HG03457 (cell line): ENCODE data around the gene TSEN54.

Source experiments
- ATAC-seq: cut with Tn5 transposase; IDR thresholded peaks from one replicate; pipeline ENCODE4 v1.9.1; 2021; ENCODE audit warnings: moderate number of reproducible peaks; ENCODE audit not compliant: unreplicated experiment

TSEN54 gene

DNA sequence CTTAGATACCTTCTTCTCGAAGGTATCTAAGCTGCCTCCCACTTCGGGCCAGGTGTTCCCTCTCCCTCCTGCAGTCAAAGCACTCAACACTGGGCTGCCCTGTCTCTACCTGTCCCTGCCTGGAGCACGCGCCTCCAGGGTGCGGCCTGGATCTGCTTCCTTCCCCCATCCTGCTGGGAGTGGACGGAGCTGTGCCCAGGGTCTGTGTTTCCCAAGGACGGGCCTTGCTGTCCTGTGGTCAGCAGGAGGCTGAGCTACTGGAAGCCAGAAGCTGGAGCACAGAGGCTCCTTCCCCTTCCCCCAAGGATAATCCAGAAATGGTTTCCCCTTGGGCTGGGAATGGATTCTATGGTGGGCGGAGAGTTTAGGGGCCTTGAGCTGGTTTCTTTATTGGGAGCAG is 25.9 kb downstream of the TSEN54 start:
- no peak for ATAC-seq

DNA sequence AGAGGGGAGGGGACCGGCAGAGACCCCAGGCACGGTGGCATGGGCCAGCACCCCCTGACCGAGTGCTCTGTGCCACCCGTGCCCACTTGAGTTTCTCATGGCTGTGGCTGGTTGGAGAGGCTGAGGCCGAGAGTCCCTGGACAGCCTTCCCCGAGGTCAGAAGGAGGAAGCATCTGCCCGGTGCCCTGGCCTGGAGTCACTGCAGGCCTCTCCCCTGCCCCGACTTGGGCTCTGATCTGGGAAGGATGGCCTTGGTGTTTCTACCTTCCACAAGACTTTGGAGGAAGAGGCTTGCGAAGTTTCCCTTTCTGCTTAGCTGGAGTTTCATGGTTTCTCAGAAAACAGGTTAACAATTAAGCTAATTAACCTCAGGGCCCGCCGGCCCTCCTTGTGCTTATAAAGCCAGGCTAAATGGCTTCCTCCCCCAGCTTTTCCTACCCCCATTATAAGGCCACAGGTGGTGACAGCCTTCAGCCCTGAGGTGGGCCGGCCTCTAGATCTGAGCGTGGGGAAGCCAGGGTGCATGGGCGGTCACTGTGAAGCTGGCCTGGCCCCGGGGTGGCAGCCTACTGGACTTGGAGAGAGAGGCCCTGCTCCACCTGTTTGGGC is 26.5 kb downstream of the TSEN54 start:
- no peak for ATAC-seq

DNA sequence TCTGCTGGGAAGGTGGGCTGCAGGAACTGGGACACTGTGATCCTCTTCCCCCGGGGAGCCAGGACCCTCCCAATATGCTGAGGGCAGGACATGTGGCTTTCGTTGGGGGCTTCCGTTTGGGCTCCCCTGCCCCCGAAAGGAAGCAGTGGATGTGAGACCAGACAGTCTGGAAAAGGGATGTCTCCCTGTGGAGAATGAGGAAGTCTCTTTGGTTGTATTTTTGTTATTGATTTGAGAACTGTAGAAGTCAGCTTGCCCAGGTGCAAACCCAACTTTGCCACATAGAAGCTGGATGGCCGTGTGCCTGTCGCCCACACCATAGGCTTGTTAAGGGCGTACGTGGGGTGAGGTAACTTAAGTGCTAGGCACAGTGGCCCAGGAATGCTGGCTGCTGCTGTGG is 27.9 kb downstream of the TSEN54 start:
- ATAC-seq: no peak

DNA sequence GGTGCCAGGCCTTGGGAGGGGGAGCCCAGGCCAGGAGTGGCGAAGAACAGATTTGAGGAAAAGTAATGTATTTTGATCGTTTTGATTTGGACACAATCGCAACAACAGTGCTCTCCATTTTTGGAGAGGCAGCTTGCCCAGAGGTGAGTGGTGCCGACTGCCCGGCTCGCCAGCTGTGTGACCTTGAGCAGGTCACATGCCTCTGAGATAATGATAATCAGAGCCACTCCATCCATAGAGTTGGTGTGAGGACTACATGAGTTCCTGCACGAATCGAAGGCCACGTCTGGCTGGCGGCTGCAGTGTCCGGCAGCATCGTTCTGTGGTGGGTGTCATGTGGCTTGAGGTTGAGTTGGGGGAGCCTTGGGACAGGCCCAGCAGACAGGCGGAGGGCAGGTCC is 29.9 kb downstream of the TSEN54 start:
- ATAC-seq: no peak

DNA sequence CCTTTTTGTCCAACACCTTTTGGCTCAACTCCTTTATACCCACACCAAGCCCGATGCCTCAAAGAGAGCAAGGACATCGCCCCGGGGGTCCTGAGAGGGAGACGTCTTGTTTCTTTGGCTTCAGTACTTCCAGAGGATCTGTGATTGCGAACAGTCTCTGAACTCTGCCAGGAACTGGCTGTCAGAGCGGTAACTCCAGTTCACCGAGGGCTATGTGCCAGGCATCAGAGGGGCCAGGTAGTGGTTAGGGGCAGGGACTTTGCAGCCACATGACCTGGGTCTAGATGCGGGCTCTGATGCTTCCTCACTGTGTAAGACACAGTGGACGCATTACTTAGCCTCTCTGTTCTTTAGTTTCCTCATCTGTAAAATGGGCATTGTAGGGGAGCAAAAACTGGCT is 30.8 kb downstream of the TSEN54 start:
- no peak for ATAC-seq

DNA sequence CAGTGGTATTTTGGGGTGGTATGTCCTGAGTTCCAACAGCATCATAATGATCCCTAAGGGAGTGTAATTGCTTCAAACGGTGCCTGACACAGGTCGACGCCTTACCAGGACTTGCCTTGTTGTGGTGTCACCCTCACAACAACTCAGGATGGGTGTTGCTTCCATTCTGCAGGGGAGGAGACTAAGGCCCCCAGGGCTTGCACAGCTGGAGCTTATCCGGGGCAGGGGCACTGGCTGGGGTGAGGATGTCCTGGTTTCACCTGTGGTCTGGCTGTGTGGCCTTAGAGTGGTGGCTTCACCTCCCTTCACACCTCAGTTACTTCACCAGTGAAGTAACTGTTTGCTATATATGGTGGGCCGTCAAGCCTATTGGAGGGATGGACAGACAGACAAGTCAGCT is 32.5 kb downstream of the TSEN54 start:
- no peak for ATAC-seq

DNA sequence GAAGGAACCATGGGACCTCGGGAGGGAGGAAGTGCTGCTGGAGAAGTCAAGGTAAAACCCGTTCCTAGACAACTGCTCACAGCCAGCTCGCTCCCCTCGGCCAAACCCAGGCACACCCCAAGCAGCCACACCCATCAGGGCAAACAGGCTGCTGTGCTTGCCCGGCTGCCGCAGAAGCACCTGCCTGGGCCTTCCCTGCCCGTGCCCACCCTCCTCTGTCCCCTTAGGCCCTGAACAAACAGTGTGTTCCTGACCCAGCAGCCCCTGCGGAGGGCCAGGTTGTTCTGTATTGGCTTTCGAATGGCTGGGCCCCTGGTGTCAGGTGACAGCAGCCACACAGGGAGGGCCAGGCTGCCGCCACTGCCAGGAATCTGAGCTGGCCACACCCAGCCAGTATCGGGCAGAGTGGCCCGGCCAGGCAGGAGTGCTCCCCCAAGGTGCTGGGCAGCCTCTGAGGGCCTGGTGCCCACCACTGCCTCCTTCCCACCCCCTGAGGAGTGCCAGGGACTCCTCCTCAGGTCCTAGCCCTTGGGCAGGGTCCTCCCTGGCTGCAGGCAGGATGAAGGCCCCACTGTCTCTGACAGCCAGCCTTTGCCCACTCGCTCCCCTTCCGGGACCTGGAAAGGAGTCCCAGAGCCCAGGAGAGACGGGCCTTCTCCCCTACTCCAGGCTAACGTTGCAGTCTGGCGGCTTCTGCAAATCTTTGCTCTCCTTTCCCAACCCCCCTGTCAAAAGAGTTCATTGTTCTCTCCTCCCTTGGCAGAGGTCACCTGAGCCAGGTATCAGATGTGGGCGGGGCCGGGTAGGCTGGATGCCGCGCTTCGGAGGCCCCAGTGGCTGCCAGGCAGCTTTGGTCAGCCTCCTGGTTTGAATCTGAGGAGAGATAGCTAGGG is 33.2 kb downstream of the TSEN54 start:
- ATAC-seq: no peak

DNA sequence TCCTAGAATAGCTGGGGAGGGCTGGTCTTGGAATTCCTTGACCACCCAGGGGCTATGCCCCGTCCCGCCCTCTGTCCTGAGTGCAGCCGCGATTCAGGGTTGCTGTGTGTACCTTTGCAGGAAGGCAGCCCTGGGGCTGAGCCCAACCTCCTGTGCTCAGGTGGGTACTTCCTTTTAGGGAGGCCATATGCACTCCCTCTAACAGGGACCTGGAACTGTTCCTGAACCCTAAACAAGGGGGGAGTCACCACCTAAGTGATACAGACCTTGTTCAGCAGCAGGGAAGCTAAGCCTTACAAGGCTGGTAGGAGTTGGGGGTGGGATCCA is 33.8 kb downstream of the TSEN54 start:
- no peak for ATAC-seq

DNA sequence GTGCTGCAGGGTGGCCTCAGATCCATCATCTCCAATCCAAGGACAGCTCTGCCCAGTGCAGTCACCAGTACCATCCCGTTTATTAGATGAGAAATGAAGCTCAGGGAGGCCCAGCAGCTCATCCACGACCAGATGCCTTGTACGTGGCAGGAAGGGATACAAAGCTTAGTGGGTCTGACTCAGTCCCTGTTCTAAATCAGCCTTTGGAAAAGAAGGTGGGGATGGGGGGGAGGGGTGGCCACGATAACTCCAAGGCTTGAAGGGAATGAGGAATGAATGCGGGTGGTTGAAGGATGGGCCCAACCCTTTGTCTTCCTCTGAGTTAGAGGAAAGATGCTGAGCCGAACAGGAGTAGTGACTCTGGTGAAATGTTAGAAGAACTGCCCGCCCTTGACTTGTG is 34.9 kb downstream of the TSEN54 start:
- ATAC-seq: no peak

DNA sequence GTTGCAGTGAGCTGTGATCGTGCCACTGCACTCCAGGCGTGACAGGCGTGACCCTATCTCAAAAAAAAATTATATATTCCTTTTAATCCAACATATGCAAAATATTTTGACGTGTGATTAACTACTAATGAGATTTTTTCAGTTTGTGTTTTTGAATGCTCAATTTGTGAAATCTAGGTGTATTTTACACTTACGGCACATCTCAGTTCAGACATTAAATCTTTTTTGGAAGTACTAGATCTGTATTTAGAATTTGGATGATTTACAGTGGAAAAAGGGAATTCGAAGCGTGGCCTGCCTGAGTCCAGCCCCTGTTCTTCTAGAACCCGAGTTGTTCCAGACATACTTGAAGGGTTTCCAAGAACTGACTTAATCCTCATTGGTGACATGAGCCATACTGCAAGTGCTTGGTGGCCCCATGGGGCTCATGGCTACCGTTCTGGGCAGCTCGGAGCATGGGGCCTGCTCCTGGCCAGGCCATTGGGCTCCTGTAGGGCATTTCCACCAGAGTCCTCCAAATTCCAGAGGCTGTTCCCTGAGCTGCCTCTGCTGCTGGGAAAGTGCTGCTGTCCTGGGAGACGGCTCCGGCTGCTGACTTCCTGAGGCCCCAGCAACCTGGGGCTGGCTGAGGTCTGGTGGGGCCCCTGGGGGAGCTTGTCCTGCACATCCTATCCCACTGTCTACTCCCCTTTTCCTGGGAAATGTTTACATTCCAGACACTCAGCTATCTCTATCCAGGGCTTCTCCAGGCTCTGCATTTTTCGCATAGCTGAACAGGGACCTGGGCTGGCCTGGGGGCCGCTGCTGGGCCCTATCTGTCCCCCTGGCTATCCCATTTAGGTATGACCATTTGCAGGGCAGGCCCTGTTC is 36.3 kb downstream of the TSEN54 start:
- no peak for ATAC-seq

DNA sequence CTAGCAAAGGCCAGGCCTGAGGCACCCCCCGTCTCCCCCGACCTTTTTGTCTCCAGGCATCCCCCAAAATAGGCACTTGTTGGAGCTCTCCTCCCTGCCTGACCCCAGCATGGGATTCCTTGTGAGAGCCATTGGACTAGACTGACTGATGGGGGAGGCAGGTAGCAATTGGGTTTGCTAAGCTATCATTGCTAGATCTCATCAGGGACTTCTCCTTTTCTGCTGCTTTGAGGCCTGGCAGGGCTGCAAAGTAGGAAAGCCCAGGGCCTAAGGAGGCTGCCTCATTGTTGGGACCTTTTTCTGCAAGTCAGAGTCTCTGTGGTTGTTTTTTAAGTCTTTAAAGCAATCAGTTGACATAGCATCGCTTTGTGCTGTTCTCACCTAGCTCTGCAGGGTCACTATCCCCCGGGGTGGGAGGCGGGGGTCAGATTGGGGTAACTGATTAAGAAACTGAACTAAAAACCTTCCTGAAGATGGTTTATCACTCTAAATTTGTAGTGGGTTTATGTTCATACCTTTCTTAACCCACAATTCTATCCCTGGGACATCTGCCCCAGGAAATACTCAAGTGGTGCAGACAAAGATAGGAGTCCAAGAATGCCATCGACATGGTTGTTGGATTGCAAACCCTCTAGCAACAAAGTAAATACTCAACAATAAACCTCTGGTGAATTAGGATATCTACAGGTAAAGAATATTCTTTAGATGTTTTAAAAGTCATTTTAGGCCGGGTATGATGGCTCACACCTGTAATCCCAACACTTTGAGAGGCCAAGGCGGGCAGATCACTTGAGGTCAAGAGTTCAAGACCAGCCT is 37.2 kb downstream of the TSEN54 start:
- ATAC-seq: no peak

DNA sequence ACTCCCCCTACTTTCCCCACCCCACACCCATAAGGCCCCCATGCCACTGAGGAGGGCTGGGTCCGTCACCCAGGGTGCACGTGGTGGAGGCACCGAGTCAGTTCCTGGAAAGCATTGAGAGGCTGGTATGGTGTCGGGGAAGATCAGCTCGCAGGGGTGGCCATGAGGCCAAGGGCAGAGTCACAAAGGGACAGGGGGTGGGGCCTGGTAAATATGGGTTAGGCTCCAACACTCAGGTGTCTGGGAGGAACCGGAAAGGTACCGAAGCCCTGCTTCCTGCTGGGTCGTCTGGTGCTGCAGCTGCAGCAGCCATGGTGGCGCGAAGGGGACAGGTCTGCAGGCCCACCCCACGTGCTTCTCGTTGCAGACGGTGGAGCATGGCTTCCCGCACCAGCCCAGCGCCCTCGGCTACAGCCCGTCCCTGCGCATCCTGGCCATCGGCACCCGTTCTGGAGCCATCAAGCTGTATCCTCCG is 39.4 kb downstream of the TSEN54 start:
- no peak for ATAC-seq

DNA sequence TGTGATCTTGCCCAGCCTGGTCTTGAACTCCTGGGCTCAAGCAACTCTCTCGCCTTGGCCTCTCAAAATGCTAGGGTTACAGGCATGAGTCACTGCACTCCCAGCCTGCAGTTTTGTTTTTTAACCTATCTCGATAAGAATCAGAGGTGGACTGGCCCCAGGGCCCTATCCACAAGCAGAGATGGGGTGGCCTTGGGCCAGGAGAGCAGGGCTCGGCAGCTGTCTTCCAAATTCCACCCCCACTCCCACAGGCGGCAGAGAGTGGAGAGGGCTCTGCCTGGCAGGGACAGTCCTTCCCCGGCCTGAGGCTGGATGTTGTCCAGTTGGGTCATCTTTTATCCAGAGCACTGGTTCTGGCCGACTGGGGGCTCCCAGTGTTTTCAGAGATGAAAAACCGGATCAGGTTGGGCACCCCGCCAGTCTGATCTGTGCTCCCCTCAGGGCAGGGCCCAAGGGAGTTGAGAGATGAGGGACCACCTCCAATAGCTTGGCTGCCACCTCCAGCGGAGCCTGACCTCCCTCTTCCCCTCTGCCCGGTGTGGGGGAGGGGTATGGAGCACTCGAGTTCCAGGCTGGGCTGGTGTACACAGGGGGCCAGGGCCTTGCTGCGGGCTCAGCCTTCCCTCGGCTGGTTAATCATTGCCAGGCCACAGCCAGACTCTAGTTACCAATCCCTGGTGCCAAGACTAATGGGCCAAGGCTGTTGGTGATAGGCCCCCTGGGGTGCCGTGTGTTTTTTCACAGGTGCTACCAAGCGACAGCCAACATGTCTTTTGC is 40.9 kb downstream of the TSEN54 start:
- ATAC-seq: no peak

DNA sequence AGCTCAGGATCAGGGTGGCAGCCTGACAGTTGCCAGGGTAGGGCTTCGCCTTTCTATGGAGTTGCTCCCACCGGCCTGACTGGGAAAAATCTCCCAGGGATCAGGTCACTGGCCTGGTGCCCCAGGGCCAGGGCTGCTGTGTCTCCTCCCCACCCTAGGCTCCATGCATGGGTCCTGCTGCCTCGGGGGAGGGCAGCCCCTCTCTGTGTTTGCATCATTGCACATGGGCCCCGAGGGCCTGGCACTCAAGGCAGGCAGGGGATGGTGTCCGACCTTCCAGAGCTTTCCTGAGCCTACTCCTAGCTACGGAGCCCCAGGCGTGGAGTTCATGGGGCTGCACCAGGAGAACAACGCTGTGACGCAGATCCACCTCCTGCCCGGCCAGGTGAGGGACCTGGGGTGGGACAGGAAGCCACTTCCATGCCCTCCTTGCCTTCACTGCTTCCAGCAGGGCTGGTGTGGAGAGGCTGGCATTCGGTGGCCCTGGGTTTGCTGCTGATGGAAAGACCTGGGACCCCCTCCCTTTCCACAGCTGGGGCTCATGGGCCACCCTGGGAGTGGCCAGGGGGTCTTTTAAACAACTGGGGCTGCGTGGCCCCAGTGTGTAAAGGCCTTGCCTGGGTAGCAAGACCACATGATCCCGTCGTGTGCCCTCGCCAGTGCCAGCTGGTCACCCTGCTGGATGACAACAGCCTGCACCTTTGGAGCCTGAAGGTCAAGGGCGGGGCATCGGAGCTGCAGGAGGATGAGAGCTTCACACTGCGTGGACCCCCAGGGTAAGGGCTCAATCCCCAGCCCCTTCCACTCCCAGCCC is 41.7 kb downstream of the TSEN54 start:
- no peak for ATAC-seq

DNA sequence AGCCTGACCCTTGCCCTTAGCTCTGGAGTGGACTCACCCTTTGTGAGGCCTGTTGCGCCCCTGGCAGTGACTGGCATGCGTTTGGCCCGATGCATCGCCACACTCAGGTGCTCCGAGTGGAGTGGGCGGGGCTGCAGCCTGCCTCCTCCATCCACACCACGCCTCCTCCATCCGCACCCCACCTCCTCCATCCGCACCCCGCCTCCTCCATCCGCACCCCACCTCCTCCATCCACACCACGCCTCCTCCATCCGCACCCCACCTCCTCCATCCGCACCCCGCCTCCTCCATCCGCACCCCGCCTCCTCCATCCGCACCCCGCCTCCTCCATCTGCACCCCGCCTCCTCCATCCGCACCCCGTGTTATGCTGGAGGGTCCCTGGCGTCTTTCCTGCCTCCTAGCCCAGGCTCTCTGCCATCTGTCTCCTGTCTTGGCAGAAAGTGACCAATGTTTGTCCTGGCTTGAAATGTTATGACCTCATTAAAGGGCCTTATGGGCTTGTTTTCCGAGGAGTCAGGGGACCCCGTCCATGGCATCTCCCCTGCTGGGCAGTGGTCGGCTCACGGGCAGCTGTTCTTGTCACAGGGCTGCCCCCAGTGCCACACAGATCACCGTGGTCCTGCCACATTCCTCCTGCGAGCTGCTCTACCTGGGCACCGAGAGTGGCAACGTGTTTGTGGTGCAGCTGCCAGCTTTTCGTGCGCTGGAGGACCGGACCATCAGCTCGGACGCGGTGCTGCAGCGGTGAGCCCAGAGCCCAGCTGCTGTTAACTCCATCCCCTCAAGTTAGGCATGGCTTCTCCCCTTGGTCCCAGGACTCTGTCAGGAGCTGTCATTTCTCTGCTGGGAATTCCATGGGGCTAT is 42.6 kb downstream of the TSEN54 start:
- no peak for ATAC-seq

DNA sequence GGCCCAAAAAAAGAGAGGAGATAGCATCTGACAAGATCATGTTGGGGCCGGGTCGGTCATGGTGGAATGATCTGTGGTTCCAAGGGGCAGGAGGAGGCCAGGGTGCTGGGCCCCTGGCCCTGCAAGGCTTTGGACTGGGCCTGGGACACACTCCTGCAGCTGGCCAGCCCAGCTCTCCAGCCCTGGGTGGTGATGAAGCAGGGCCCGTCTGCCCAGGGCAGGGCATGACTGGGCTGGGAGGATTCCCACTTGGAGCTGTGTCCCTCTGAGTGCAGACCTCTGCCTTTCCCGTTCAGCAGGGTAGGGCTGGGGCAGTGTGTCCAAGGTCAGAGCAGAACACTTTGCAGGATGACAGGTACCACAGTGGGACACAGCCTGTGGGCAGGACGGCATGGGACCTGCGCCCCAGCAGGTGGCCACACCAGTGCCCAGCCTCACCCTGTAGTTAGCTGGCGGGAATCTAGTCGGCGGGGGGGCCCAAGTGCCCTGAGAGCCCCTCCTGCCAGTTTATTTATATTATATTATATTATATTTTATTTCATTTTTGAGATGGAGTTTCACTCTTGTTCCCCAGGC is 43.7 kb downstream of the TSEN54 start:
- no peak for ATAC-seq

DNA sequence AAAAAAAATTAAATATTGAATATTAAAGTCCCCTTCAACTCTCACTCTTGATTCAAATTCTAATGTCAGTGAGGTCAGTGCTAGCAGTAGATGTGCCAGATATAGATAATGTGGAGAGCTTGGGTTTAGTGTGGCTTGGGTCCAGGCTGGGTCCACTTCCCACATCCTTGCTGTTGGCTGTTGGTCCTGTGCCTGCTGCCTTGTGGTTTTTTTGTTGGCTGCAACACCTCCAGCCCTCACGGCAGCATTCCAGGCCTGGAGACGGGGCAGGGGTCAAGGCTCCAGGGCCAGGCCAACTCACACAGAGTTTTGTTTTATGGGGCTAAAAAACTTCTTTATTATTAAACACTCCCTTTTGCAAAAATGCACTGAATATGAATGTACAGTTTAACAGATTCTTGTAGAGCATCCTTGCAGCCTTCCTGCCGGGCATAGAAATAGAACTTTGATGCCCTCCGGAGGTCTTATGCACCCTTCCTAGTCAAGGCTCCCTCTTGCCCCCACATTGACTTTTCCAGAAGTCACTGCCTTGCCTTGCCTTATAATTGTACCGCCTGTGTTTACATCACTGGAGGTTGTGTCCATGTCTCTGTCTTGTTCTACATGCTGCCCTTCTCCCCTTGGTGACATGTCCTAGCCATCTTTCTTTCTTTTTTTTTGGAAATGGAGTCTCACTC is 45.7 kb downstream of the TSEN54 start:
- no peak for ATAC-seq
